Uterus (tissue), 4 donors: ENCODE measurements around the gene VAMP1. TPM values are rescaled to one million over a fixed set of nuclear protein-coding genes. Genes with fewer than 3 reads are reported as not detected.
"Not testable (repeated sequence)": the region's sequence is repeated elsewhere in the genome, so short reads cannot be mapped to it uniquely, and the experiment has no call there.

Experiments used
- DNase-seq, 2 donors: peaks; one replicate each; pipeline ENCODE4 v3.0.0-alpha.2; 2019 to 2020
- H3K27ac ChIP-seq, 2 donors: fragments of 200-600 bp; sonication (generic); 1 replicate in 1 of 2; 2 replicates in 1 of 2; pipeline ENCODE4 v1.5.1; 2016 to 2018
- H3K27me3 ChIP-seq, 2 donors: fragments of 200-600 bp; sonication (generic); one replicate each; pipeline ENCODE4 v1.5.1; 2018 to 2019; ENCODE audit warnings: control low read depth in 1 of 2
- H3K36me3 ChIP-seq, 2 donors: fragments of 200-600 bp; sonication (generic); one replicate each; pipeline ENCODE4 v1.5.1; 2019; ENCODE audit warnings: control low read depth in 1 of 2
- H3K4me1 ChIP-seq, 2 donors: fragments of 200-600 bp; sonication (generic); one replicate each; pipeline ENCODE4 v1.5.1; 2018 to 2019; ENCODE audit warnings: control low read depth in 1 of 2
- H3K4me3 ChIP-seq, 2 donors: fragments of 200-600 bp; sonication (generic); 1 replicate in 1 of 2; 2 replicates in 1 of 2; pipeline ENCODE4 v1.5.1; 2018 to 2019; ENCODE audit warnings: mild to moderate bottlenecking in 1 of 2
- H3K9me3 ChIP-seq, 2 donors: fragments of 200-600 bp; sonication (generic); one replicate each; pipeline ENCODE4 v1.5.1; 2019; ENCODE audit warnings: control low read depth in 1 of 2
- CTCF ChIP-seq, 4 experiments: fragments of 200-600 bp in 2 of 4; fragments of 450-650 bp in 2 of 4; sonication (generic) in 2 of 4; IDR thresholded peaks; one replicate each; pipeline ENCODE4 v1.5.1; 2016 to 2019; ENCODE audit warnings: antibody characterized with exemption in 4 of 4, mild to moderate bottlenecking in 2 of 4, moderate library complexity in 1 of 4
- POLR2A ChIP-seq, 2 donors: fragments of 450-650 bp; IDR thresholded peaks; one replicate each; pipeline ENCODE4 v1.6.1; 2016; ENCODE audit warnings: antibody characterized with exemption in 2 of 2, mild to moderate bottlenecking in 1 of 2, moderate library complexity in 1 of 2
- intact Hi-C: fragments of 100-400 bp; cut with DNase I; formaldehyde crosslinking; loops from one replicate; pipeline ENCODE4 v1.15.1; 2023; ENCODE audit warnings: low total_unique reads
- total RNA-seq, 4 donors: library from RNA; depleted of rRNA in 3 of 4; stranded (reverse); fragments of >200 nt in 3 of 4; gene quantifications; one replicate each; pipeline versions ENCODE4 v1.1.0 to v1.2.4, GENCODE V29; 2014 to 2023
- donor health status: DM: yes; HTN: yes; CAD: no.

The VAMP1 gene
- total RNA-seq, 4 donors from 2014 or later, result 1.0 to 17.7 (median 6.8) TPM

GRCh38 chr12:6476489-6476888 is 6.0 kb upstream of the VAMP1 start:
- no peak for DNase-seq
- intact Hi-C loops, result no loop called here
- no peak overlapping the region for H3K27ac ChIP-seq
- H3K4me3 ChIP-seq, result no peak overlapping the region
- TF ChIP-seq POLR2A (IDR thresholded peaks at IDR 0.05) (no peak), CTCF (IDR thresholded peaks at IDR 0.05) (no peak)
- H3K36me3 ChIP-seq, result no peaks in the 10 kb centered on the region
- H3K4me1 ChIP-seq, result no peaks in the 10 kb centered on the region
- no peaks in the 10 kb centered on the region for H3K9me3 ChIP-seq
- no peaks in the 10 kb centered on the region for H3K27me3 ChIP-seq

- intact Hi-C loops, H3K27me3 ChIP-seq, H3K4me1 ChIP-seq, H3K9me3 ChIP-seq, H3K36me3 ChIP-seq, DNase-seq, H3K4me3 ChIP-seq, H3K27ac ChIP-seq: not testable (repeated sequence)
These were observed 4.9 kb upstream of the VAMP1 start for GRCh38 chr12:6475233-6475975.

GRCh38 chr12:6472491-6472890 is 2.0 kb upstream of the VAMP1 start:
- Histone ChIP-seq H3K4me1 (no peaks in the 10 kb centered on the region), H3K36me3 (no peaks in the 10 kb centered on the region), H3K27me3 (no peaks in the 10 kb centered on the region), H3K27ac (no peak overlapping the region), H3K9me3 (no peaks in the 10 kb centered on the region), H3K4me3 (no peak overlapping the region)
- TF ChIP-seq CTCF (IDR thresholded peaks at IDR 0.05) (no peak), POLR2A (IDR thresholded peaks at IDR 0.05) (no peak)
- intact Hi-C loops, result no loop called here
- no peak for DNase-seq

- Histone ChIP-seq H3K9me3 (no peaks in the 10 kb centered on the region), H3K4me1 (no peaks in the 10 kb centered on the region), H3K27me3 (no peaks in the 10 kb centered on the region), H3K4me3 (no peak overlapping the region), H3K36me3 (no peaks in the 10 kb centered on the region), H3K27ac (no peak overlapping the region)
- DNase-seq, result no peak
- no peak for TF ChIP-seq CTCF (IDR thresholded peaks at IDR 0.05)
- no peak for TF ChIP-seq POLR2A (IDR thresholded peaks at IDR 0.05)
- intact Hi-C loops, result no loop called here
These were observed 1.5 kb upstream of the VAMP1 start for GRCh38 chr12:6471989-6472360.

GRCh38 chr12:6469609-6470374 is 685 bp downstream of the VAMP1 start:
- H3K4me3 ChIP-seq, result peak overlapping the region; percentile 54 to 74
- TF ChIP-seq CTCF (IDR thresholded peaks at IDR 0.05), result no peak
- TF ChIP-seq POLR2A (IDR thresholded peaks at IDR 0.05), result no peak
- peak overlapping the region; percentile 76 to 85 for H3K27ac ChIP-seq
- DNase-seq, result no peak
- no peaks in the 10 kb centered on the region for H3K9me3 ChIP-seq
- H3K27me3 ChIP-seq, result no peaks in the 10 kb centered on the region
- H3K36me3 ChIP-seq, result no peaks in the 10 kb centered on the region
- intact Hi-C loops, result loop anchor here (10.0 kb wide), 1 partner anchor 155 kb away; the partner anchor contains the start of gene PLEKHG6
- no peaks in the 10 kb centered on the region for H3K4me1 ChIP-seq
